SJSA1 (cell line): ENCODE data around the gene CLEC20A. TPM values are rescaled to one million over a fixed set of nuclear protein-coding genes. Genes with fewer than 3 reads are reported as not detected.

Experiments
- DNase-seq, 2 experiments: peaks; one replicate each; pipeline ENCODE4 v3.0.0-alpha.2; 2015 to 2020; ENCODE audit warnings: low spot score in 2 of 2, low read depth in 1 of 2
- H3K27ac ChIP-seq: fragments of 250-450 bp; sonication (Bioruptor Pico); 2 replicates; pipeline ENCODE4 v1.5.1; 2020; ENCODE audit warnings: mild to moderate bottlenecking, moderate library complexity
- H3K27me3 ChIP-seq: fragments of 250-450 bp; sonication (Bioruptor Pico); replicated peaks from 2 replicates; pipeline ENCODE4 v1.5.1; 2020; ENCODE audit warnings: mild to moderate bottlenecking, moderate library complexity
- H3K36me3 ChIP-seq: fragments of 250-450 bp; sonication (Bioruptor Pico); 2 replicates; pipeline ENCODE4 v1.5.1; 2020; ENCODE audit warnings: mild to moderate bottlenecking
- H3K4me1 ChIP-seq: fragments of 250-450 bp; sonication (Bioruptor Pico); replicated peaks from 2 replicates; pipeline ENCODE4 v1.6.1; 2021; ENCODE audit warnings: mild to moderate bottlenecking
- H3K4me3 ChIP-seq: fragments of 250-450 bp; sonication (Bioruptor Pico); 2 replicates; pipeline ENCODE4 v1.5.1; 2020; ENCODE audit warnings: mild to moderate bottlenecking
- H3K9me3 ChIP-seq: fragments of 250-450 bp; sonication (Bioruptor Pico); replicated peaks from 2 replicates; pipeline ENCODE4 v1.5.1; 2020; ENCODE audit warnings: mild to moderate bottlenecking
- total RNA-seq: library from RNA; depleted of rRNA; stranded (reverse); fragments of >200 nt; shearing (Covaris generic); gene quantifications from 2 replicates; pipeline ENCODE4 v1.2.3, GENCODE V29; 2014; rRNA removed

Gene CLEC20A
- not detected in 2 replicates for total RNA-seq

- no peaks in the 10 kb centered on the region for H3K4me1 ChIP-seq
- H3K27ac ChIP-seq, result no peak within 1 kb of the TSS
- no peaks in the 10 kb centered on the region for H3K27me3 ChIP-seq
- DNase-seq, result peak in 1 of 2 experiments; percentile 34
- H3K9me3 ChIP-seq, result no peaks in the 10 kb centered on the region
- no peaks in the 10 kb centered on the region for H3K36me3 ChIP-seq
- no peak within 1 kb of the TSS for H3K4me3 ChIP-seq
Measured at GRCh38 chr1:178496410-178497135, at the start of gene CLEC20A. CLEC20A (minus strand) TSS chr1:178496964; CDS start chr1:178496939, 25 bp downstream.

GRCh38 chr1:178544531-178544930 is 47.8 kb upstream of the CLEC20A start:
- H3K4me1 ChIP-seq, result peaks cover 24% of the 10 kb centered on the region
- H3K27me3 ChIP-seq, result no peaks in the 10 kb centered on the region
- peaks cover 24% of the 10 kb centered on the region for H3K36me3 ChIP-seq
- H3K27ac ChIP-seq, result no peak overlapping the region
- no peak for DNase-seq
- H3K4me3 ChIP-seq, result no peak overlapping the region
- no peaks in the 10 kb centered on the region for H3K9me3 ChIP-seq

GRCh38 chr1:178543290-178543607 is 46.5 kb upstream of the CLEC20A start:
- Histone ChIP-seq H3K9me3 (no peaks in the 10 kb centered on the region), H3K27me3 (no peaks in the 10 kb centered on the region), H3K27ac (peak overlapping the region; percentile 59; the same call in 1 of the 2 replicates), H3K4me1 (peaks cover 32% of the 10 kb centered on the region), H3K36me3 (peaks cover 21% of the 10 kb centered on the region), H3K4me3 (peak overlapping the region; percentile 62)
- DNase-seq, result no peak

- Histone ChIP-seq H3K27me3 (no peaks in the 10 kb centered on the region), H3K9me3 (no peaks in the 10 kb centered on the region), H3K27ac (peak overlapping the region; percentile 59), H3K4me3 (peak overlapping the region; percentile 62), H3K36me3 (peaks cover 20% of the 10 kb centered on the region), H3K4me1 (peaks cover 34% of the 10 kb centered on the region)
- DNase-seq, result peak; percentile 91 to 96
Measured at GRCh38 chr1:178542554-178543289, 46.0 kb upstream of the CLEC20A start.

DNA sequence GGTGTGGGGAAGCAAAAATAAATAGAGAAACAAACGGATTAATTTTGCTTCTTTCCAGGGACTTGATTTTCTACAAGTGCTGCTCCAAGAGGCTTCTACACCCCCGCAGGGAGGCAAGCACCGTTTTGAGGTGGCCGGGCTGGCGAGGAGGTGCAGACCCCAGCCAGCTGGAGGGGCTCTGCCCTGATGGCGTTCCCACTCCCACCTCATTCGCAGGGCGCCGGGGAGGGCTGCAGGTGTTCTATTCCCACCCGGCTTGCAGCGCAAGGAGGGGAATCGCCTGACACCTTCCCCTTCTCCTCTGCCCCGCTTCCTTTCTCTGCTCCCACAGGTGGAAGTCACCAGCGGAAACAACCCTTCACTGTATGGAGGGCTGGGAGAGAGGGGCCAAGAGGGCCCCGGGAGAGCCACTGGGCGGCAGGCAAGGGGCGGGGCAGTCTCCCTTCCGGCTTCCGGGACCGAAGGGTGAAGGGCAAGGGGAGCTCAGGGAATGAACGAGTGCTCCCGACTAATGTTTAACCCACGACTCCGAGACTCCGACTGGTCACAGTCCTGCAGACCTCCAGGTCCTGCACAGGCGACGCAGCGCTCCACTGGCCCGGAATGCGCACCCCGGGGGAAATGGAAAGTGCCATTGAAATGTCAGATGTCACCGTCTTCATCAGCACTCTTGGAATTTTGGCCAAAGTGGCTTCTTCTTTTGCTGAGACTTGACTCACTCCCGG is 45.2 kb upstream of the CLEC20A start:
- peaks cover 12% of the 10 kb centered on the region for H3K36me3 ChIP-seq
- H3K27ac ChIP-seq, result 0 out of 2 replicates have a peak overlapping the region, but pooled peaks have one; percentile 59
- H3K9me3 ChIP-seq, result no peaks in the 10 kb centered on the region
- H3K4me1 ChIP-seq, result peaks cover 39% of the 10 kb centered on the region
- peak overlapping the region; percentile 62 for H3K4me3 ChIP-seq
- H3K27me3 ChIP-seq, result no peaks in the 10 kb centered on the region
- peak in 1 of 2 experiments; percentile 57 for DNase-seq

DNA sequence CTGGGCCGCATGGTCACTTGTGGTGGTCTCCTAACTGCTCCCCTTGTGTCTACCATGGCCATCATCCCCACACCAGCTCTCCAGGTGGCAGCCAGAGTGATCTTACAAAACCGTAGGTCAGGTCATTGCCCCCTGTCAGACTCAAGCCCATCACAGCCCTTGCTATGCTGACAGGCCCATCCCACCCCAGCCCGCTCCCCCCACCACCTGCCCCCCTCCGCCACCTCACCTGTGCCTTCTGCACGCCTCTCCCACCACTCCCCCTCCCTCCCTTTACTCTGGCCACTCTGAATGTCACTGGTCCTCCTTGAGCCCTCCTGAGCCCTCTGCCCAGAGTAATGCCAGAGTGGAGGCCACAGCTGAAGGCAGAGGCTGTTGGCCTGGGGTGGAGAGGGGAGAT is 44.6 kb upstream of the CLEC20A start:
- no peak overlapping the region for H3K27ac ChIP-seq

DNA sequence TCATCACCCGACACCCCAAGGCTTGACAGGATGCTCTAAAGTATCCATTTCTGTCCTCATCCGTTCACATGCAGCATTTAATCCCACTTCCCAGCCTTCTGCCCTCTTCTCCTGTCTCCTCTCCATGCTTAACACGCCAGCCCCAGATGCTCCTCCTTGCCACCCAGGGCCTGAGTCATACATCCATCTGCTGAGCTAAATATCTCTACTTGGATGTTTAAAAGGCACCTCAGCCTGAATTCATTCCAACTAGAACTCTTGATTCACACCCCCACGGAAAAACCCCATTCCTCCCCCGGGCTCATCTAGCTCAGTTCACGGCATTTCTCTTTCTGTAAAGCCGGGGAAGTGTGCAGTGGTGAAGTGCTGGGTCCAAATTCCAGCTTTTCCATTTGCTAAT is 43.9 kb upstream of the CLEC20A start:
- no peak overlapping the region for H3K27ac ChIP-seq
- H3K4me3 ChIP-seq, result no peak overlapping the region
- peaks cover 43% of the 10 kb centered on the region for H3K4me1 ChIP-seq
- no peaks in the 10 kb centered on the region for H3K9me3 ChIP-seq
- H3K27me3 ChIP-seq, result no peaks in the 10 kb centered on the region
- peaks cover 5% of the 10 kb centered on the region; the same call in 1 of the 2 replicates for H3K36me3 ChIP-seq
- peak in 1 of 2 experiments; percentile 26 for DNase-seq

More for the DNA sequence above, 44.6 kb upstream of the CLEC20A start:
- H3K4me1 ChIP-seq, result peaks cover 43% of the 10 kb centered on the region
- no peak for DNase-seq
- peaks cover 9% of the 10 kb centered on the region; the same call in 1 of the 2 replicates for H3K36me3 ChIP-seq
- no peaks in the 10 kb centered on the region for H3K27me3 ChIP-seq
- H3K9me3 ChIP-seq, result no peaks in the 10 kb centered on the region
- no peak overlapping the region for H3K4me3 ChIP-seq

GRCh38 chr1:178540204-178540603 is 43.4 kb upstream of the CLEC20A start:
- Histone ChIP-seq H3K4me1 (peaks cover 43% of the 10 kb centered on the region), H3K4me3 (no peak overlapping the region), H3K27me3 (no peaks in the 10 kb centered on the region), H3K9me3 (no peaks in the 10 kb centered on the region), H3K27ac (no peak overlapping the region), H3K36me3 (peaks cover under 1% of the 10 kb centered on the region; the same call in 1 of the 2 replicates)
- DNase-seq, result no peak

GRCh38 chr1:178539291-178539690 is 42.5 kb upstream of the CLEC20A start:
- no peaks in the 10 kb centered on the region for H3K9me3 ChIP-seq
- no peaks in the 10 kb centered on the region for H3K36me3 ChIP-seq
- no peak overlapping the region for H3K4me3 ChIP-seq
- H3K27me3 ChIP-seq, result no peaks in the 10 kb centered on the region
- no peak overlapping the region for H3K27ac ChIP-seq
- DNase-seq, result no peak
- H3K4me1 ChIP-seq, result peaks cover 43% of the 10 kb centered on the region

DNA sequence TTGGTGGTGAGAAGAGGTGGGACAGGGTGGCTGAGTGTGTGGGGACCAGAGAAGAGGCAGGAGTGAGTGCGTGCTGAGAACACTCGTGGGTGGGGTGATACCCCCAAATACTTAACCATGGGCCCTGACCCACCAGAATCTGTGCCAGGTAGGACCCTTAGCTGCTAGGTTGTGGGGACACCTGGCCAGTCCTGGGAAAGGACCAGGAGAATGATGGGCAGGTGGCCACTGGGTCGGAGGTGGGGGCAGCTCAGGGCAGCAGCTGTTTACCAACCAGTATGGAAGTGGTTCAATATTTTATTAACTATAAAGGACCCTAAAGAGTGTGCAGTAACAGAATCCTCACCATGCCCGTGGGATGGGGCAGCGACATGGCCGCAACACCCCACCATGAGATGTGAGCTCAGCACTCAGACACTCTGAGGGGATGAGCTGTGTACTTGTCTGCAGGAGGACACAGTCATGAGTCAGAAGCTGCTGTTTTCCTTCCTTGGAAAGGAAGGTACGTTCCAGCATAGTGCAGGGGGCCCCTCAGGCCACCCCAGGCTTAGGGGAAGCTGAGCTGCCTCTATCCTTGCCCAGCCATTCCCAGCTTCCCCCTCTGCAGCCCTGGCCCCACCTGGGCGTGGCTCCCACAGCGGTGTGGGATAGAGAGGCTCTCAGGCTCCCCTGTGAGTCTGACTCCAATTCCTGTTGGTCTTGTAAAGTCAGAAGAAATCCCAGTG is 41.6 kb upstream of the CLEC20A start:
- H3K4me1 ChIP-seq, result peaks cover 37% of the 10 kb centered on the region
- H3K27me3 ChIP-seq, result no peaks in the 10 kb centered on the region
- H3K36me3 ChIP-seq, result no peaks in the 10 kb centered on the region
- H3K9me3 ChIP-seq, result no peaks in the 10 kb centered on the region
- H3K4me3 ChIP-seq, result no peak overlapping the region
- no peak overlapping the region for H3K27ac ChIP-seq
- DNase-seq, result peak in 1 of 2 experiments; percentile 18

DNA sequence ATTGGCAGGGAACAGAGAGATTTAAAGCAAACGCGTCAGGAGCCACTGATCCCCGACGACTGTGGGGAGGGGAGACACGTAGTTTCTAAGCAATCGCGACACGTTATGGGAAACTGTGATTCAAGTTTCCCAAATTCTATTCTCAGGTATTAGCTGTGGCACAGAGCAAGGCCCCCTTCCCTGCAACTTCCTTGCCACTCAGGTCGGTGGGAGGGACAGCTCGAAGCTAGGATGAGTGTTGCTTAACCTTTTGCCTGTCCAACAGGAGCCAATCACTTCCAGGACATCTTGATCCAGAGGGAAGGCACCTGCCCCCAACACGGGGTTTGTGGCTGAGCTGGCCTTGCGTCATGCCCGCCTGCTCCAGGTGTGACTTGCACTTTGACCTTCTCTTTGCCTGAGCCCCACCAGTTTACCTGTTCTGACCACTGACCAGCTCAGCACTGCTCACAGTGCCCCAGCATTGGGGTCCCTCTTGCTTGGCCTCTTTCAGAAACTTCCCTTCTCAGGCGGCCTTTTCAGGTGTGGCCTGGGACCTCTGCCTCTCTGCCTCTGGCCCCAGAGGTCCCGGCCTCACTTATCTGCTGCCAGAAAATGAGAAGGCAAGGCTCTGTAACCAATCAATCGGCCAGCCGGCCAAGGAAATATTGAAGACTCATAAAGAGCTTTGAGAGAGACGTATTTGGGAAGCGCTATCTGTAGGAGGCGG is 40.8 kb upstream of the CLEC20A start:
- Histone ChIP-seq H3K4me1 (peaks cover 34% of the 10 kb centered on the region), H3K27ac (no peak overlapping the region), H3K27me3 (no peaks in the 10 kb centered on the region), H3K36me3 (no peaks in the 10 kb centered on the region), H3K4me3 (no peak overlapping the region), H3K9me3 (no peaks in the 10 kb centered on the region)
- DNase-seq, result no peak

- H3K9me3 ChIP-seq, result no peaks in the 10 kb centered on the region
- H3K4me3 ChIP-seq, result no peak overlapping the region
- DNase-seq, result no peak
- peaks cover 29% of the 10 kb centered on the region for H3K4me1 ChIP-seq
- H3K27ac ChIP-seq, result no peak overlapping the region
- no peaks in the 10 kb centered on the region for H3K27me3 ChIP-seq
- no peaks in the 10 kb centered on the region for H3K36me3 ChIP-seq
Measured at GRCh38 chr1:178536844-178537371, 40.1 kb upstream of the CLEC20A start.
